Erythroblast (primary cell): ENCODE measurements around the gene KL.

Experiments used
- DNase-seq, 2 experiments: peaks; one replicate each; lab custom pipeline; 2025; lab: John Stamatoyannopoulos, UW
- GATA1 ChIP-seq: IDR thresholded peaks from 2 replicates; pipeline ENCODE4 v1.6.1; 2011; ENCODE audit warnings: low read depth, mild to moderate bottlenecking, control low read depth, low read length, moderate library complexity
- POLR2A ChIP-seq: IDR thresholded peaks from 2 replicates; pipeline ENCODE4 v1.6.1; 2011; ENCODE audit warnings: mild to moderate bottlenecking, low read length

Gene KL

GRCh38 chr13:33076001-33076992, 60.1 kb downstream of the KL start:
- no peak for DNase-seq
- TF ChIP-seq GATA1 (no peak), POLR2A (no peak)

- DNase-seq: no peak
- TF ChIP-seq POLR2A (no peak), GATA1 (no peak)
Observed at GRCh38 chr13:33078263-33078662, 62.0 kb downstream of the KL start.

- TF ChIP-seq POLR2A (no peak), GATA1 (no peak)
- DNase-seq: no peak
Observed at GRCh38 chr13:33079960-33080359, 63.7 kb downstream of the KL start.

- TF ChIP-seq GATA1 (no peak), POLR2A (no peak)
- DNase-seq: no peak
Observed at GRCh38 chr13:33080972-33081590, 64.9 kb downstream of the KL start.

GRCh38 chr13:33081666-33082065, 65.4 kb downstream of the KL start:
- no peak for TF ChIP-seq POLR2A
- TF ChIP-seq GATA1: no peak
- DNase-seq: no peak

GRCh38 chr13:33083054-33083453, 66.8 kb downstream of the KL start:
- TF ChIP-seq POLR2A (no peak), GATA1 (no peak)
- DNase-seq: no peak

- no peak for TF ChIP-seq GATA1
- no peak for TF ChIP-seq POLR2A
- no peak for DNase-seq
Observed at GRCh38 chr13:33087091-33087490, 70.9 kb downstream of the KL start.

GRCh38 chr13:33087790-33088189, 71.6 kb downstream of the KL start:
- no peak for TF ChIP-seq POLR2A
- TF ChIP-seq GATA1: no peak
- no peak for DNase-seq

GRCh38 chr13:33089311-33089710, 73.1 kb downstream of the KL start:
- no peak for DNase-seq
- TF ChIP-seq POLR2A: no peak
- no peak for TF ChIP-seq GATA1

GRCh38 chr13:33090755-33091414, 74.7 kb downstream of the KL start:
- no peak for DNase-seq
- no peak for TF ChIP-seq POLR2A
- no peak for TF ChIP-seq GATA1

- DNase-seq: no peak
- TF ChIP-seq GATA1: no peak
- TF ChIP-seq POLR2A: no peak
Observed at GRCh38 chr13:33091415-33091774, 75.2 kb downstream of the KL start.

GRCh38 chr13:33092073-33092987, 76.1 kb downstream of the KL start:
- no peak for TF ChIP-seq POLR2A
- TF ChIP-seq GATA1: no peak
- no peak for DNase-seq
